Measurements from ENCODE around the gene TUSC2. TPM values are rescaled to one million over a fixed set of nuclear protein-coding genes. Genes with fewer than 3 reads are reported as not detected.

TUSC2 gene
- total and polyA plus RNA-seq, 2 of the 13 experiments (the other 11 are each of a cell fraction or from before 2014, with no cell fraction given), result 36.7 to 39.1 TPM

DNA sequence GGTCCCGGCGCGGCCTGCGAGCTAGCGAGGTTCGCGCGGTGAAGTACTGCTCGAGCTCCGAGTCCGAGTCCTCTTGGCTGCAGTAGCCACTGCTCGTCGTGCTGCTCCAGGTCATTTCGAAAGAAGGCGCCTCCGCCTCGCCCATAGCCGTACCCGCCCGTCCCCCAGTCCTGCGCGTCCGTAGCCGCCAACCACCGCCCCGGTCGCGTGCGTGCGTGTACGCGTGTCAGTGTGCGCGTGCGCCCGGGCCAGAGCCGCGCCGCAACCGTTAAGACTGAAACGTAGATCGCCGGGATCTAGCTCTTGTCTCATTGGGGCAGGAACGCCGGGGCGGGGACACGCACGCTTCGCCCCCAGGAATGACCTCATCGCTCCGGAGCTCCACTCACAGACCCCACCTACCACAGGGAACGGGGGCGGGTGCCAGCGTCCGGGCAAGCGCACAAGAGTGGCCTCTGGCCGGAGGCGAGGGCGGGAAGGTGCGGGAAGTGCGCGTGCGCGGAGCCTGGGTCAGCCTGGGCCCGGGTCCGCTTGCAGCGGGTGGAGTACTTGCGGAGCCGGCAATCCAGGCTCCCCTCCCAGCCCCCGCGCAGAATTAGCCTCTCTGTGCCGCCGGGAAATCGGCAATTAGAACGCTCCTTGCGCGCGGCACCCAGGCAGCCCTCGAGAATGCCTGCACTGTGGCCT is 9.3 kb upstream of the TUSC2 start (continued):
- TF ChIP-seq CHD2 (IDR thresholded peaks at IDR 0.05; ENCODE audit: low read depth, low read length) (no peak; the same call in 1 of the 2 replicates), PHF5A (CRISPR knock-in tag; IDR thresholded peaks at IDR 0.05; ENCODE audit: low read depth, unreplicated experiment) (peak; percentile 34), ATF7 (IDR thresholded peaks at IDR 0.05) (peak; percentile 94), ATF7 (CRISPR knock-in tag; IDR thresholded peaks at IDR 0.05) (peak; percentile 97), ZNF34 (CRISPR knock-in tag; IDR thresholded peaks at IDR 0.05; ENCODE audit: borderline replicate concordance) (0 out of 2 replicates have a peak, but pooled peaks have one; percentile 66), THYN1 (CRISPR knock-in tag; IDR thresholded peaks at IDR 0.05; ENCODE audit: borderline replicate concordance, low read depth) (no peak), ZNF292 (CRISPR knock-in tag; IDR thresholded peaks at IDR 0.05; ENCODE audit: borderline replicate concordance, low read depth) (no peak; the same call in 1 of the 2 replicates), PHF8 (CRISPR knock-in tag; IDR thresholded peaks at IDR 0.05) (peak; percentile 83), HNRNPK (IDR thresholded peaks at IDR 0.05; ENCODE audit: low read depth, low read length, poor library complexity, severe bottlenecking) (peak; percentile 27), ZNF790 (CRISPR knock-in tag; IDR thresholded peaks at IDR 0.05; ENCODE audit: borderline replicate concordance) (peak; percentile 39; the same call in 1 of the 2 replicates), CHCHD3 (CRISPR knock-in tag; IDR thresholded peaks at IDR 0.05) (0 out of 2 replicates have a peak, but pooled peaks have one; percentile 10), NFIB (CRISPR knock-in tag; IDR thresholded peaks at IDR 0.05; ENCODE audit: borderline replicate concordance) (no peak), NR2F6 (IDR thresholded peaks at IDR 0.05) (no peak), NR2F6 (CRISPR knock-in tag; IDR thresholded peaks at IDR 0.05) (no peak; the same call in 1 of the 2 replicates), KMT2A (CRISPR knock-in tag; IDR thresholded peaks at IDR 0.05) (no peak; the same call in 1 of the 2 replicates)
- TF ChIP-seq, protein P1, sequence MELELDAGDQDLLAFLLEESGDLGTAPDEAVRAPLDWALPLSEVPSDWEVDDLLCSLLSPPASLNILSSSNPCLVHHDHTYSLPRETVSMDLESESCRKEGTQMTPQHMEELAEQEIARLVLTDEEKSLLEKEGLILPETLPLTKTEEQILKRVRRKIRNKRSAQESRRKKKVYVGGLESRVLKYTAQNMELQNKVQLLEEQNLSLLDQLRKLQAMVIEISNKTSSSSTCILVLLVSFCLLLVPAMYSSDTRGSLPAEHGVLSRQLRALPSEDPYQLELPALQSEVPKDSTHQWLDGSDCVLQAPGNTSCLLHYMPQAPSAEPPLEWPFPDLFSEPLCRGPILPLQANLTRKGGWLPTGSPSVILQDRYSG (CRISPR knock-in tag; IDR thresholded peaks at IDR 0.05), result peak; percentile 0; the same call in 1 of the 2 replicates
- TF ChIP-seq, protein P2, sequence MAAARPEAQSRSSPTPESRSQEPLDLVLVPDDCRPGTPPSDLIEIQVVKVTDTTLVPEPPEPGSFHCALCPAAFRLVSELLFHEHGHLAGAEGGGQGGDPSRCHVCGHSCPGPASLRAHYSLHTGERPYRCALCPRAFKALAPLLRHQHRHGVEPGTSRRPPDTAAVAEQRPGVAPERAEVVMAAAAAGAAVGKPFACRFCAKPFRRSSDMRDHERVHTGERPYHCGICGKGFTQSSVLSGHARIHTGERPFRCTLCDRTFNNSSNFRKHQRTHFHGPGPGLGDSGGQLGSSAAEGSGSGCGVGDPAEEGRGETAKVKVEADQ (CRISPR knock-in tag; IDR thresholded peaks at IDR 0.05; ENCODE audit: borderline replicate concordance), result no peak
- TF ChIP-seq, protein P3, sequence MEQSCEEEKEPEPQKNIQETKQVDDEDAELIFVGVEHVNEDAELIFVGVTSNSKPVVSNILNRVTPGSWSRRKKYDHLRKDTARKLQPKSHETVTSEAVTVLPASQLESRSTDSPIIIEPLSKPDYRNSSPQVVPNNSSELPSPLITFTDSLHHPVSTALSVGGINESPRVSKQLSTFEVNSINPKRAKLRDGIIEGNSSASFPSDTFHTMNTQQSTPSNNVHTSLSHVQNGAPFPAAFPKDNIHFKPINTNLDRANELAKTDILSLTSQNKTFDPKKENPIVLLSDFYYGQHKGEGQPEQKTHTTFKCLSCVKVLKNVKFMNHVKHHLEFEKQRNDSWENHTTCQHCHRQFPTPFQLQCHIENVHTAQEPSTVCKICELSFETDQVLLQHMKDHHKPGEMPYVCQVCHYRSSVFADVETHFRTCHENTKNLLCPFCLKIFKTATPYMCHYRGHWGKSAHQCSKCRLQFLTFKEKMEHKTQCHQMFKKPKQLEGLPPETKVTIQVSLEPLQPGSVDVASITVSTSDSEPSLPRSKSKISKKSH (CRISPR knock-in tag; IDR thresholded peaks at IDR 0.05; ENCODE audit: borderline replicate concordance), result 0 out of 2 replicates have a peak, but pooled peaks have one; percentile 67
- TF ChIP-seq, protein P4, sequence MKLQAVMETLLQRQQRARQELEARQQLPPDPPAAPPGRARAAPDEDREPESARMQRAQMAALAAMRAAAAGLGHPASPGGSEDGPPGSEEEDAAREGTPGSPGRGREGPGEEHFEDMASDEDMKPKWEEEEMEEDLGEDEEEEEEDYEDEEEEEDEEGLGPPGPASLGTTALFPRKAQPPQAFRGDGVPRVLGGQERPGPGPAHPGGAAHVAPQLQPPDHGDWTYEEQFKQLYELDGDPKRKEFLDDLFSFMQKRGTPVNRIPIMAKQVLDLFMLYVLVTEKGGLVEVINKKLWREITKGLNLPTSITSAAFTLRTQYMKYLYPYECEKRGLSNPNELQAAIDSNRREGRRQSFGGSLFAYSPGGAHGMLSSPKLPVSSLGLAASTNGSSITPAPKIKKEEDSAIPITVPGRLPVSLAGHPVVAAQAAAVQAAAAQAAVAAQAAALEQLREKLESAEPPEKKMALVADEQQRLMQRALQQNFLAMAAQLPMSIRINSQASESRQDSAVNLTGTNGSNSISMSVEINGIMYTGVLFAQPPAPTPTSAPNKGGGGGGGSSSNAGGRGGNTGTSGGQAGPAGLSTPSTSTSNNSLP (IDR thresholded peaks at IDR 0.05; ENCODE audit: low read depth, low read length), result no peak
- TF ChIP-seq, protein P5, sequence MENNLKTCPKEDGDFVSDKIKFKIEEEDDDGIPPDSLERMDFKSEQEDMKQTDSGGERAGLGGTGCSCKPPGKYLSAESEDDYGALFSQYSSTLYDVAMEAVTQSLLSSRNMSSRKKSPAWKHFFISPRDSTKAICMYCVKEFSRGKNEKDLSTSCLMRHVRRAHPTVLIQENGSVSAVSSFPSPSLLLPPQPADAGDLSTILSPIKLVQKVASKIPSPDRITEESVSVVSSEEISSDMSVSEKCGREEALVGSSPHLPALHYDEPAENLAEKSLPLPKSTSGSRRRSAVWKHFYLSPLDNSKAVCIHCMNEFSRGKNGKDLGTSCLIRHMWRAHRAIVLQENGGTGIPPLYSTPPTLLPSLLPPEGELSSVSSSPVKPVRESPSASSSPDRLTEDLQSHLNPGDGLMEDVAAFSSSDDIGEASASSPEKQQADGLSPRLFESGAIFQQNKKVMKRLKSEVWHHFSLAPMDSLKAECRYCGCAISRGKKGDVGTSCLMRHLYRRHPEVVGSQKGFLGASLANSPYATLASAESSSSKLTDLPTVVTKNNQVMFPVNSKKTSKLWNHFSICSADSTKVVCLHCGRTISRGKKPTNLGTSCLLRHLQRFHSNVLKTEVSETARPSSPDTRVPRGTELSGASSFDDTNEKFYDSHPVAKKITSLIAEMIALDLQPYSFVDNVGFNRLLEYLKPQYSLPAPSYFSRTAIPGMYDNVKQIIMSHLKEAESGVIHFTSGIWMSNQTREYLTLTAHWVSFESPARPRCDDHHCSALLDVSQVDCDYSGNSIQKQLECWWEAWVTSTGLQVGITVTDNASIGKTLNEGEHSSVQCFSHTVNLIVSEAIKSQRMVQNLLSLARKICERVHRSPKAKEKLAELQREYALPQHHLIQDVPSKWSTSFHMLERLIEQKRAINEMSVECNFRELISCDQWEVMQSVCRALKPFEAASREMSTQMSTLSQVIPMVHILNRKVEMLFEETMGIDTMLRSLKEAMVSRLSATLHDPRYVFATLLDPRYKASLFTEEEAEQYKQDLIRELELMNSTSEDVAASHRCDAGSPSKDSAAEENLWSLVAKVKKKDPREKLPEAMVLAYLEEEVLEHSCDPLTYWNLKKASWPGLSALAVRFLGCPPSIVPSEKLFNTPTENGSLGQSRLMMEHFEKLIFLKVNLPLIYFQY (CRISPR knock-in tag; IDR thresholded peaks at IDR 0.05; ENCODE audit: borderline replicate concordance), result peak; percentile 14; the same call in 1 of the 2 replicates

Data from HepG2 (cell line).